HG03095 (cell line): ENCODE results near the gene MCF2L.

ENCODE experiments used
- ATAC-seq: cut with Tn5 transposase; IDR thresholded peaks from one replicate; pipeline ENCODE4 v1.9.1; 2021; ENCODE audit warnings: moderate library complexity; ENCODE audit not compliant: unreplicated experiment

MCF2L gene

GRCh38 chr13:112995395-112996191 lies 26.6 kb downstream of the MCF2L start:
- no peak for ATAC-seq

- ATAC-seq: no peak
Measured at GRCh38 chr13:112996671-112997091, 27.7 kb downstream of the MCF2L start.

GRCh38 chr13:112997188-112998130 lies 28.4 kb downstream of the MCF2L start:
- no peak for ATAC-seq

GRCh38 chr13:112998521-112999280 lies 29.7 kb downstream of the MCF2L start:
- no peak for ATAC-seq

- ATAC-seq: no peak
Measured at GRCh38 chr13:112999414-113000177, 30.6 kb downstream of the MCF2L start.

GRCh38 chr13:113000575-113000974 lies 31.6 kb downstream of the MCF2L start:
- ATAC-seq: no peak

GRCh38 chr13:113001241-113002140 lies 32.5 kb downstream of the MCF2L start:
- ATAC-seq: no peak

GRCh38 chr13:113002206-113002912 lies 33.3 kb downstream of the MCF2L start:
- no peak for ATAC-seq

- ATAC-seq: no peak
Measured at GRCh38 chr13:113002913-113003290, 33.9 kb downstream of the MCF2L start.

- no peak for ATAC-seq
Measured at GRCh38 chr13:113004126-113004525, 35.1 kb downstream of the MCF2L start.

GRCh38 chr13:113005076-113005865 lies 36.3 kb downstream of the MCF2L start:
- no peak for ATAC-seq

GRCh38 chr13:113005997-113006396 lies 37.0 kb downstream of the MCF2L start:
- no peak for ATAC-seq

- ATAC-seq: no peak
Measured at GRCh38 chr13:113006660-113007059, 37.6 kb downstream of the MCF2L start.

GRCh38 chr13:113008851-113009250 lies 39.8 kb downstream of the MCF2L start:
- no peak for ATAC-seq

- ATAC-seq: no peak
Measured at GRCh38 chr13:113009743-113010509, 40.9 kb downstream of the MCF2L start.

- no peak for ATAC-seq
Measured at GRCh38 chr13:113010510-113010865, 41.5 kb downstream of the MCF2L start.

GRCh38 chr13:113013303-113013702 lies 44.3 kb downstream of the MCF2L start:
- ATAC-seq: no peak
